NCI-H748 (cell line): Measurements from ENCODE around the gene TNNI2.
"Not testable (repeated sequence)": the region's sequence is repeated elsewhere in the genome, so short reads cannot be mapped to it uniquely, and the experiment has no call there.

Source experiments
- DNase-seq: peaks from one replicate; lab custom pipeline; 2025; ENCODE audit not compliant: unreplicated experiment; lab: John Stamatoyannopoulos, UW

The TNNI2 gene

DNA sequence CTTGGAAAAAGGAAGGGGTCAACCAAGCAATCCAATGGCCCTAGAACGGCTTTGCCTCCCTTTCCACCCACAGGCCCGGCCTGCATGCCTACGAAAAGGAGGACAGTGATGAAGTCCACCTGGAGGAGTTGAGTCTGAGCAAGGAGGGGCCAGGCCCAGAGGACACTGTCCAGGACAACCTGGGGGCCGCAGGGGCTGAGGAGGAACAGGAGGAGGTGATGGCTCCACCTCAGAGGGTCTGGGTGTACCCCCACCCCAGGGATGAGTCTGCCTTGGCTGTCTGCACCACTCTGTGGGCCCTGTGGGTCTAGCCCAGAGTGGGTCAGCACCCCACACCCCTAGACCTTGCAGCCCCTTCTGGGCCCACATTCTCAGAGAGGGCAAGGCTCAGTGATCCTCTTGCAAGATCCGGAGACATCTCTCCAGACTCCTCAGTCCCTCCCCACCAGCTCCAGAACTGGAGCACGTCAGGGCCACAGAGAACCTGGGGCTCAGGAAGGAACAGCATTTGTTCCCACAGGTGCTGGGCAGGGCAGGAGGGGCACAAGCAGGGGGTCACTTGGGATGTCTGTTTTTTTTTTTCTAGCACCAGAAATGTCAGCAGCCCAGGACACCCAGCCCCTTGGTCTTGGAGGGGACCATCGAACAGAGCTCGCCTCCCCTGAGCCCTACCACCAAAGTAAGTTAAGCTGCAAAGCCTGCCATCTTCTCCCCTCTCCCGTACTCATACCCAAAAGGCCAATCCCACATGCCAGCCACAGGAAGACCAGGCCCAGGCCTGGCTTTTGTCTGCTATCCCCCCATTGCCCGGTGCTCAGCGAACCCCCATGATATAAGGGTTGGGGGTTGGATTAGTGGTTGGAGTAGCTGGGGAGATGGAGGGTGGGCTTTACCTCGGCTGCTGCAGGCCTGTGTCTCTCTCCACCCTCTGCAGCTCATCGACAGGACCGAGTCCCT lies 44.8 kb downstream of the TNNI2 start:
- no peak for DNase-seq

DNA sequence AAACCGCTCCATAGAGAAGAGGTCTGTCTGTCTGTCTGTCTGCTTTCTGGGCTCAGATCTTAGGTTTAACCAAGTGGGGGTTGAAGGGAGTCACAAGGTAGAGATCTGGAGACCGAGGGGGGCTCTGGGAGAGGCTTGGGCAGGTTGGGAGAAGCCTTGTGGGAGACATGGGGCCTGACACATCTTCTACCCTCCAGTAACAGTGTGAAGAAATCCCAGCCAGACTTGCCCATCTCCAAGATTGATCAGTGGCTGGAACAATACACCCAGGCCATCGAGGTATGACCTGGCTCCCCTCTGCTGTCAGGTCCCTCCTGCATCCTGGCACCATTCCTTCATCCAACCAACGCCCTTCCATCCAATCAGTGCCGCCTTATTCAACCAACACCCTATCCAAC lies 45.5 kb downstream of the TNNI2 start:
- DNase-seq: no peak

- DNase-seq: not testable (repeated sequence)
These were observed 47.8 kb downstream of the TNNI2 start for GRCh38 chr11:1886551-1886950.

DNA sequence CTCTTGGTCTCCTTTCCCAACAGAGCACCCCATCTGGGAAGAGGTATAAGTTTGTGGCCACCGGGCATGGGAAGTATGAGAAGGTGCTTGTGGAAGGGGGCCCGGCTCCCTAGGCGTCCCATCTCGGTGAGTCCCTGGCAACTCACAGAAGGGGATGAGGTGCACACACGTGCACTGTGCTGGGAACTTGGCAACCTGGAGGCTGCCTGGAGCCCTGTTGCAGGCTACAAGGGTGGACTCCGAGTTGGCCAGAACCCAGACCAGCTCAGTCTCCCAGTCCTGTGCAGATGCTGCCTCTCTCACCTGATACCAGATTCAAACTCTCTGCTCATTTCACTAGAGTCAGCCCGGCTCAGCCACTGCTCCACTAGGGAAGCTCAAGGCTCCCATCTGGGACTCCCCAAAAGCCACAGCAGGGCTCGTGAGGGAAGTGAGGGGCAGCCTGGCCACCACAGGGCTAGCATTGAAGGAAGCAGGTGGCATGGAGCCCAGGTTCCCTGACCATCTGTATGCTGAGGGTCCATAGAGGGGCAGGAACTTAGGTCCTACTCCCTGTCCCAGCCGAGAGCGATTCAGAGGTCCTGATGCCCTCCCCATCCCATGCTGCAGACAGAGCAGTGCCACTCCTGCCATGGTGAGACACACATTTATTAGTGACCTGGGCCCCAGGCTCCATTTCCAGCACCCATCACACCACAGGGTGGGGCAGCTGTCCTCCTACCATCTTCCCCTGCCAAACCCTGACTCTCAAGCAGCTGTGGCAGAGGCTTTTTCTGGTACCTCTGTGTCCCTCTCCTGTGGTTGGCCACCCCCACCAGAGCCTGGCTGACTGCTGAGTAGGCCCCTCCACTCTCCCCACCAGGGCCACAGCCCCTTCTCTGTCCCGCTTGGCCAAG lies 48.9 kb downstream of the TNNI2 start:
- no peak for DNase-seq

DNA sequence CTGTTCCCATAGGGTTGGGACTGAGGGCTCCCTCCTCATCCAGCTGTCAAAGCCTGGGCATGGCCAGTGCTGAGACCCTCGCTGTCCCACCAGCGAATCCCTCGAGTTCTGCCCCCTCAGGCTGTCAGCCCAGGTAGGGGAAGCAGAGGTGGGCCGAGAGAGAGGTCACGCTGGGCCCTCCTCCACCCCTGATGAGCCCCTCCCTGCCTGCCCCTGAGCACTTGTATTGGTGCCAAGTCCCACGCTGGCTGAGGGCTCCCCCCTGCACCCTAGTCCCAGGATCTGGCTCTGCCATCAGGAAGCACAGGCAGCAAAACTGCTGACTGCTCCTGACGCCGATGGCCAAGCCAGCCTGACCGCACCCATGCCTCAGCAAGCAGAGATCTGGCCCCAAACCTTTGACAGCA lies 49.6 kb downstream of the TNNI2 start:
- DNase-seq: no peak

- no peak for DNase-seq
These were observed 50.0 kb downstream of the TNNI2 start for GRCh38 chr11:1888811-1889210.

GRCh38 chr11:1889224-1889930 lies 50.6 kb downstream of the TNNI2 start:
- no peak for DNase-seq

- no peak for DNase-seq
These were observed 51.4 kb downstream of the TNNI2 start for GRCh38 chr11:1889941-1890855.
